Astrocyte of the spinal cord (primary cell): ENCODE data around the gene HEBP2.
"Not testable (repeated sequence)": the region's sequence is repeated elsewhere in the genome, so short reads cannot be mapped to it uniquely, and the experiment has no call there.

ENCODE experiments used
- DNase-seq: peaks from one replicate; pipeline ENCODE4 v3.0.0; 2011; ENCODE audit warnings: low read depth, low spot score
- H3K4me3 ChIP-seq: 2 replicates; pipeline ENCODE4 v1.5.1; 2011; ENCODE audit warnings: low read depth, mild to moderate bottlenecking, low read length, moderate library complexity
- CTCF ChIP-seq: IDR thresholded peaks from 2 replicates; pipeline ENCODE4 v1.5.1; 2012; ENCODE audit warnings: low read depth, mild to moderate bottlenecking, low read length, inconsistent platforms
- in situ Hi-C: cut with HindIII; loops from 2 replicates; pipeline ENCODE4 v1.10.0; 2017; ENCODE audit warnings: low sequenced_read_pairs

The HEBP2 gene

GRCh38 chr6:138421608-138422007 lies 17.6 kb downstream of the HEBP2 start:
- no peak for DNase-seq
- in situ Hi-C loops = no loop called here
- TF ChIP-seq CTCF = no peak
- no peak overlapping the region for H3K4me3 ChIP-seq

GRCh38 chr6:138422861-138423260 lies 18.8 kb downstream of the HEBP2 start:
- in situ Hi-C loops = no loop called here
- DNase-seq = no peak
- no peak for TF ChIP-seq CTCF
- no peak overlapping the region for H3K4me3 ChIP-seq

GRCh38 chr6:138424004-138424904 lies 20.2 kb downstream of the HEBP2 start:
- no peak for DNase-seq
- TF ChIP-seq CTCF = no peak
- in situ Hi-C loops = no loop called here
- H3K4me3 ChIP-seq = no peak overlapping the region

- in situ Hi-C loops, H3K4me3 ChIP-seq, DNase-seq: not testable (repeated sequence)
These were observed 21.2 kb downstream of the HEBP2 start for GRCh38 chr6:138425256-138425655.

- DNase-seq = no peak
- TF ChIP-seq CTCF = no peak
- H3K4me3 ChIP-seq = no peak overlapping the region
- in situ Hi-C loops = no loop called here
These were observed 22.6 kb downstream of the HEBP2 start for GRCh38 chr6:138426500-138427123.

GRCh38 chr6:138427701-138428100 lies 23.7 kb downstream of the HEBP2 start:
- no peak overlapping the region for H3K4me3 ChIP-seq
- DNase-seq = no peak
- in situ Hi-C loops = no loop called here
- no peak for TF ChIP-seq CTCF
